IMR-90 (cell line): ENCODE results near the gene DAAM2. TPM values are rescaled to one million over a fixed set of nuclear protein-coding genes. Genes with fewer than 3 reads are reported as not detected.
A peak's percentile ranks its signal among the peaks of the same experiment; 100 is the strongest.

ENCODE experiments used
- ATAC-seq: fragments of 200-7000 bp; cut with Tn5 transposase; 2 replicates; pipeline ENCODE4 v1.9.1; 2020; ENCODE audit warnings: low read depth, mild to moderate bottlenecking, moderate library complexity
- BruUV-seq: library from RNA; stranded (reverse); fragments of 400-500 nt; replicated peaks from 2 replicates; lab custom pipeline; 2021; lab: Mats Ljungman, UMichigan
- CTCF ChIA-PET: fragments of 300-600 bp; formaldehyde crosslinking; extraction: SDS; loops from one replicate; lab custom pipeline; 2021; ENCODE audit warnings: antibody characterized with exemption; lab: Yijun Ruan, JAX
- POLR2A ChIA-PET: fragments of 300-600 bp; sonication (Branson Sonifier 250); formaldehyde crosslinking; loops from one replicate; lab custom pipeline; 2022; ENCODE audit warnings: antibody characterized with exemption; ENCODE audit not compliant: unreplicated experiment; lab: Charles Lee
- DNase-seq: peaks from one replicate; pipeline ENCODE4 v3.0.0; 2013
- H2AFZ ChIP-seq: replicated peaks from 2 replicates; pipeline ENCODE3; 2013; ENCODE audit warnings: low read length, mild to moderate bottlenecking; ENCODE audit not compliant: poor library complexity
- H2AK5ac ChIP-seq: 2 replicates; pipeline ENCODE4 v1.6.1; 2013; ENCODE audit warnings: low read depth, low read length, inconsistent platforms
- H2AK9ac ChIP-seq: replicated peaks from 2 replicates; pipeline ENCODE3; 2013; ENCODE audit warnings: mild to moderate bottlenecking, low read depth, low read length, moderate library complexity; ENCODE audit not compliant: poor library complexity
- H2BK120ac ChIP-seq: 2 replicates; pipeline ENCODE4 v1.6.1; 2013; ENCODE audit warnings: low read depth, low read length, inconsistent platforms
- H2BK15ac ChIP-seq: 3 replicates; pipeline ENCODE4 v1.6.1; 2013; ENCODE audit warnings: low read depth, low read length, inconsistent platforms
- H2BK20ac ChIP-seq: 2 replicates; pipeline ENCODE4 v1.6.1; 2013; ENCODE audit warnings: low read depth, mild to moderate bottlenecking, inconsistent platforms, low read length, moderate library complexity
- H2BK5ac ChIP-seq: 2 replicates; pipeline ENCODE4 v1.6.1; 2013; ENCODE audit warnings: mild to moderate bottlenecking, low read depth, low read length, inconsistent platforms; ENCODE audit not compliant: poor library complexity, severe bottlenecking
- H3K14ac ChIP-seq: replicated peaks from 2 replicates; pipeline ENCODE4 v1.6.1; 2013; ENCODE audit warnings: low read depth, low read length, inconsistent platforms
- H3K18ac ChIP-seq: 2 replicates; pipeline ENCODE4 v1.6.1; 2013; ENCODE audit warnings: low read depth, low read length, control low read depth
- H3K23ac ChIP-seq: 2 replicates; pipeline ENCODE4 v1.6.1; 2013; ENCODE audit warnings: low read depth, low read length, inconsistent platforms
- H3K27ac ChIP-seq: 2 replicates; pipeline ENCODE4 v1.5.1; 2013; ENCODE audit warnings: mild to moderate bottlenecking, control low read depth, low read length; ENCODE audit not compliant: insufficient read depth
- H3K27me3 ChIP-seq: 2 replicates; pipeline ENCODE4 v1.6.1; 2013; ENCODE audit warnings: low read length; ENCODE audit not compliant: control insufficient read depth, insufficient read depth
- H3K36me3 ChIP-seq: 2 replicates; pipeline ENCODE4 v1.6.1; 2013; ENCODE audit warnings: low read length, mixed read lengths; ENCODE audit not compliant: control insufficient read depth, insufficient read depth
- H3K4ac ChIP-seq: 2 replicates; pipeline ENCODE4 v1.6.1; 2013; ENCODE audit warnings: low read depth, low read length, inconsistent platforms
- H3K4me1 ChIP-seq: 2 replicates; pipeline ENCODE4 v1.6.1; 2013; ENCODE audit warnings: low read length, mixed read lengths; ENCODE audit not compliant: control insufficient read depth, insufficient read depth
- H3K4me2 ChIP-seq: 2 replicates; pipeline ENCODE4 v1.6.1; 2013; ENCODE audit warnings: low read depth, mild to moderate bottlenecking, control low read depth, low read length, moderate library complexity
- H3K4me3 ChIP-seq: 2 replicates; pipeline ENCODE4 v1.5.1; 2013; ENCODE audit warnings: low read depth, mild to moderate bottlenecking, control low read depth, low read length, moderate library complexity; ENCODE audit not compliant: insufficient read depth
- H3K56ac ChIP-seq: 2 replicates; pipeline ENCODE4 v1.6.1; 2013; ENCODE audit warnings: low read length, inconsistent platforms; ENCODE audit not compliant: insufficient read depth; ENCODE audit errors: extremely low read depth
- H3K79me1 ChIP-seq, 2 experiments: 2 replicates each; pipeline ENCODE4 v1.6.1; 2013; ENCODE audit warnings: low read length in 2 of 2, inconsistent platforms in 1 of 2, low read depth in 1 of 2
- H3K9ac ChIP-seq: 2 replicates; pipeline ENCODE4 v1.6.1; 2013; ENCODE audit warnings: low read depth, low read length, control low read depth
- H3K9me1 ChIP-seq: 2 replicates; pipeline ENCODE4 v1.6.1; 2013; ENCODE audit warnings: low read length, inconsistent platforms; ENCODE audit not compliant: insufficient read depth
- H3K9me3 ChIP-seq: 2 replicates; pipeline ENCODE4 v1.6.1; 2013; ENCODE audit warnings: low read length; ENCODE audit not compliant: control insufficient read depth, insufficient read depth
- H4K20me1 ChIP-seq: 2 replicates; pipeline ENCODE4 v1.6.1; 2013; ENCODE audit warnings: low read length, inconsistent platforms; ENCODE audit not compliant: insufficient read depth
- H4K5ac ChIP-seq: 2 replicates; pipeline ENCODE4 v1.6.1; 2013; ENCODE audit warnings: mild to moderate bottlenecking, low read depth, low read length, control low read depth
- H4K8ac ChIP-seq, 2 experiments: 2 replicates each; pipeline ENCODE4 v1.6.1; 2013; ENCODE audit warnings: low read depth in 2 of 2, low read length in 2 of 2, control low read depth in 1 of 2, inconsistent platforms in 1 of 2
- H4K91ac ChIP-seq: 2 replicates; pipeline ENCODE4 v1.6.1; 2013; ENCODE audit warnings: low read depth, low read length, inconsistent platforms; ENCODE audit not compliant: insufficient read depth
- CHD1 ChIP-seq: IDR thresholded peaks from 2 replicates; pipeline ENCODE4 v1.6.1; 2012; ENCODE audit warnings: low read depth, low read length, improper control_type of control experiment
- FOS ChIP-seq: fragments of 150-350 bp; IDR thresholded peaks from 2 replicates; pipeline ENCODE4 v1.6.1; 2016; ENCODE audit warnings: low read depth, low read length
- MAZ ChIP-seq: IDR thresholded peaks from 2 replicates; pipeline ENCODE4 v1.6.1; 2012; ENCODE audit warnings: low read depth, mild to moderate bottlenecking, low read length, improper control_type of control experiment, moderate library complexity, borderline replicate concordance
- NFE2L2 ChIP-seq: fragments of 150-350 bp; IDR thresholded peaks from 2 replicates; pipeline ENCODE4 v1.6.1; 2016; ENCODE audit warnings: low read depth, mild to moderate bottlenecking, low read length
- WGBS, 2 experiments: methylation state at CpG; one replicate each; pipeline versions ENCODE4 v1.1.5 to v1.1.7; 2013; ENCODE audit warnings: missing lambda C conversion rate in 2 of 2; ENCODE audit not compliant: insufficient read length in 1 of 2; ENCODE audit errors: extremely low coverage in 2 of 2; 5-methylcytosine and 5-hydroxymethylcytosine counted together
- dilution Hi-C: fragments of 300-500 bp; cut with HindIII; formaldehyde crosslinking; loops from one replicate; pipeline ENCODE4 v1.14.3; 2018; ENCODE audit warnings: low sequenced_read_pairs; ENCODE audit not compliant: unreplicated experiment
- in situ Hi-C: fragments of 300-500 bp; cut with MboI; formaldehyde crosslinking; loops from 3 replicates; pipeline ENCODE4 v1.14.3; 2019; ENCODE audit warnings: low sequenced_read_pairs, inconsistent platforms, mixed read lengths
- intact Hi-C: fragments of 100-400 bp; cut with micrococcal nuclease; formaldehyde crosslinking; loops from 2 replicates; pipeline ENCODE4 v1.10.0; 2022
- polyA plus RNA-seq, 3 experiments: library from polyadenylated mRNA; depleted of rRNA; stranded (reverse); fragments of >200 nt; gene quantifications; 2 replicates each; pipeline ENCODE4 v1.2.3, GENCODE V29; 2012; ENCODE audit warnings: low replicate concordance in 1 of 3
- total RNA-seq: library from RNA; depleted of rRNA; stranded (reverse); fragments of >200 nt; gene quantifications from 2 replicates; pipeline ENCODE4 v1.2.3, GENCODE V29; 2012

The DAAM2 gene
- total and polyA plus RNA-seq, 2 of the 4 experiments (the other 2 are of a cell fraction), result 11.2 to 12.9 TPM

DNA sequence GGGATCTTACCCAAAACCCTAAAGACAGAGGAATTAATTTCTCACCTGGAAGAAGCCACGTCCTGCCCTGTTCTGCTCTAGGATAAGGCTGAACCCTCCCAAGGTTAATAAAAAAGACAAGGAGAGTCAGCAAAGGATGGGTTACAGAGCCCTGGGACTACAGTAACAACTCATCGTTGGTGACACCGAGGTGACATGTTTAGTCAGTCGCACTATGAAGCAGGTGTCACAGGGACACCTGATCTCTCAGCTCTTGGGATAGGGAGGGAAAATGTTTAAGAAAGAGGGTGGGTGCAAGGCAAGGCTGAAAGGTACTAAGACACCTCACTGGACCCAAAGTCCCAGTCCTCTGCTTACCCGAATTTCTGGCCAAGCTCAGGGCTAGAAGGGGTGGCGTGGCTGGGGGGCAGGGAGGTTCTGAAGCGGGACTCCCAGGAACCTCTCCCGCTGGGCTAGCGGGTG, 141.5 kb downstream of the DAAM2 start:
- peak overlapping the region; percentile 29 to 40; a peak in 2 of 4 replicates for H4K8ac ChIP-seq
- H3K27ac ChIP-seq, result peak overlapping the region; percentile 27; the same call in 1 of the 2 replicates
- in situ Hi-C loops, result no loop called here
- H3K9ac ChIP-seq, result peak overlapping the region; percentile 83
- TF ChIP-seq MAZ (no peak), FOS (no peak), NFE2L2 (no peak), CHD1 (no peak)
- no peak overlapping the region for H2BK20ac ChIP-seq
- no TSS peak for BruUV-seq
- H2AK9ac ChIP-seq, result peak overlapping the region; percentile 89
- no peak for DNase-seq
- H2AFZ ChIP-seq, result peak overlapping the region; percentile 91
- 0 out of 2 replicates have a peak overlapping the region, but pooled peaks have one; percentile 7 for H3K56ac ChIP-seq
- H3K27me3 ChIP-seq, result peaks cover 2% of the 10 kb centered on the region; the same call in 1 of the 2 replicates
- POLR2A ChIA-PET, result no interaction called here
- H3K14ac ChIP-seq, result peak overlapping the region; percentile 39; the same call in 1 of the 2 replicates
- H4K91ac ChIP-seq, result 0 out of 2 replicates have a peak overlapping the region, but pooled peaks have one; percentile 15
- no peaks in the 10 kb centered on the region for H3K9me3 ChIP-seq
- no peaks in the 10 kb centered on the region for H3K36me3 ChIP-seq
- H3K9me1 ChIP-seq, result peaks cover 6% of the 10 kb centered on the region
- H3K4ac ChIP-seq, result peak overlapping the region; percentile 23; the same call in 1 of the 2 replicates
- peak overlapping the region; percentile 19 for H3K23ac ChIP-seq
- CTCF ChIA-PET, result interaction anchor here (0.5 kb wide), 1 partner anchor 9 kb away, joined by 4 read pairs; no protein-coding TSS in a partner anchor
- dilution Hi-C loops, result no loop called here
- no peak for ATAC-seq
- H2AK5ac ChIP-seq, result peak overlapping the region; percentile 56
- H4K5ac ChIP-seq, result 0 out of 2 replicates have a peak overlapping the region, but pooled peaks have one; percentile 26
- peaks cover 22 to 35% of the 10 kb centered on the region in 2 experiments; a peak in 3 of 4 replicates for H3K79me1 ChIP-seq
- H3K18ac ChIP-seq, result no peak overlapping the region; the same call in 1 of the 2 replicates
- peak overlapping the region; percentile 95 for H3K4me2 ChIP-seq
- no peak overlapping the region for H2BK120ac ChIP-seq
- 40% methylated on average over 1 of the region's 9 CpGs; no CpG with 5 or more reads in 1 of the 2 experiments for WGBS, 2 experiments
- H3K4me1 ChIP-seq, result peaks cover 19% of the 10 kb centered on the region
- intact Hi-C loops, result loop anchor here (1.0 kb wide), 1 partner anchor 30 kb away; no protein-coding TSS in a partner anchor
- no peak overlapping the region for H2BK15ac ChIP-seq
- no peak overlapping the region for H2BK5ac ChIP-seq
- H3K4me3 ChIP-seq, result peak overlapping the region; percentile 74
- no peaks in the 10 kb centered on the region for H4K20me1 ChIP-seq
